Dermis microvascular lymphatic vessel endothelial cell (primary cell): ENCODE measurements around the gene CIDEA. TPM values are rescaled to one million over a fixed set of nuclear protein-coding genes. Genes with fewer than 3 reads are reported as not detected.

ENCODE experiments used
- DNase-seq, 2 donors: peaks; one replicate each; pipeline versions ENCODE4 v3.0.0 to v3.0.0-alpha.2; 2010; ENCODE audit warnings: low read depth in 2 of 2
- total RNA-seq: library from RNA; depleted of rRNA; stranded (reverse); fragments of >200 nt; gene quantifications from 2 replicates; pipeline ENCODE4 v1.2.1, GENCODE V29; 2014

CIDEA gene
- total RNA-seq, 1 donor from 2014 or later: 1.3 TPM

GRCh38 chr18:12271376-12272235 is 17.4 kb downstream of the CIDEA start:
- DNase-seq: peak; percentile 61 to 81

DNA sequence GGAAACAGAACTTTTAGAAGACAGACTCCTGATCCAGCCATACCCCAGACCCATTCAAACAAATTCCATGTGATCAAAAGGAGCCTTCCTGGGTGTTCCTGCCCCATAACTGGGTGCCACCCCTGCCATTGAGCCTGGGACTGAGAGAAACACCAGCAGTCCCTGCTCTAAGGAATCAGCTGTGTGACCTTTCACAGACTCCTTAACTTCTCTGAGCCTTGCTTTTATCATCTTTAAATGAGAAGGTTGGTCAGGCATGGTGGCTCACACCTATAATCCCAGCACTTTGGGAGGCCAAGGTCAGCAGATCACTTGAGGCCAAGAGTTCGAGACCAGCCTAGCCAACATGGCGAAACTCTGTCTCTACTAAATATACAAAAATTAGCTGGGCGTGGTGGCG is 20.6 kb downstream of the CIDEA start:
- DNase-seq: no peak

DNA sequence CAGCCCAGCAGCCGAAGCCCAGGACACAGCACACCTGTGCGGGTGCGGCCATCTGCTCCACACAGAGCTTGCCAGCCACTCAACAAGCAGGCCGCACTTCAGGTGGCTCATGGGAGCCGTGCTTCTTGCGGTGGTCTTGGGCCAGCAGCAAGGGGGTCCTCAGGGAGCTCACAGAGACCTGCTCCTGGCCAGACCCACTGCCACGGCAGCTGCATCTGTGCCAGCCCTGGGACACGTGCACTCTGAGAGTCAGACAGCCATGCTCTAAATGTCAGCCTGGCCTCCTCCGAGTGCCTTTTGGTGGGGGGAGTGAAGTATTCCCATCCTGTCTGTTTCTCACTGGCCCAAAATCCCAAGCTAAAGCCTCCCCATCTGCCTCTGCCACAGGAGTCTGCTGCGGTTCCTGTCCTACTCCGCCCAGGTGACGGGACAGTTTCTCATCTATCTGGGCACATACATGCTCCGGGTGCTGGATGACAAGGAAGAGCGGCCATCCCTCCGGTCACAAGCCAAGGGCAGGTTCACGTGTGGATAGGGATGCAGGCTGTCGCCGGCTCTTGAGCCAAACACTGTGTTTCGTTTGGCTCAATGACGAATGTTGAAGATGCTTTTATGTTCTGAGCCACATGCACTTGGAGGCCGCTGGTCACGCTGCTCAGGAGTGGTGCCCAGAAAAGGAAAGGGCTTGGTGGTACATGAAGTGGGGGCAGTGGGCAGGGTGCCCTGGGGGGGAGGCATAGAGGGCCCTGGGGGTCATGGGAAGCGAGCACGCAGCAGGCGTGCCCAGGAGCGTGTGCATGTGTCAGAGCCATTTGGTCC is 22.8 kb downstream of the CIDEA start:
- no peak for DNase-seq

GRCh38 chr18:12278215-12278671 is 24.1 kb downstream of the CIDEA start:
- DNase-seq: no peak

- DNase-seq: peak; percentile 91 to 93
Observed at GRCh38 chr18:12278741-12279682, 24.9 kb downstream of the CIDEA start.

- no peak for DNase-seq
Observed at GRCh38 chr18:12279781-12280531, 25.8 kb downstream of the CIDEA start.

GRCh38 chr18:12281861-12282260 is 27.7 kb downstream of the CIDEA start:
- no peak for DNase-seq

GRCh38 chr18:12282442-12283039 is 28.4 kb downstream of the CIDEA start:
- DNase-seq: peak in 1 of 2 donors; percentile 61

- DNase-seq: peak in 1 of 2 donors; percentile 34
Observed at GRCh38 chr18:12283256-12283655, 29.1 kb downstream of the CIDEA start.

- DNase-seq: peak; percentile 75 to 82
Observed at GRCh38 chr18:12283666-12284065, 29.5 kb downstream of the CIDEA start.

- no peak for DNase-seq
Observed at GRCh38 chr18:12287131-12287681, 33.0 kb downstream of the CIDEA start.

DNA sequence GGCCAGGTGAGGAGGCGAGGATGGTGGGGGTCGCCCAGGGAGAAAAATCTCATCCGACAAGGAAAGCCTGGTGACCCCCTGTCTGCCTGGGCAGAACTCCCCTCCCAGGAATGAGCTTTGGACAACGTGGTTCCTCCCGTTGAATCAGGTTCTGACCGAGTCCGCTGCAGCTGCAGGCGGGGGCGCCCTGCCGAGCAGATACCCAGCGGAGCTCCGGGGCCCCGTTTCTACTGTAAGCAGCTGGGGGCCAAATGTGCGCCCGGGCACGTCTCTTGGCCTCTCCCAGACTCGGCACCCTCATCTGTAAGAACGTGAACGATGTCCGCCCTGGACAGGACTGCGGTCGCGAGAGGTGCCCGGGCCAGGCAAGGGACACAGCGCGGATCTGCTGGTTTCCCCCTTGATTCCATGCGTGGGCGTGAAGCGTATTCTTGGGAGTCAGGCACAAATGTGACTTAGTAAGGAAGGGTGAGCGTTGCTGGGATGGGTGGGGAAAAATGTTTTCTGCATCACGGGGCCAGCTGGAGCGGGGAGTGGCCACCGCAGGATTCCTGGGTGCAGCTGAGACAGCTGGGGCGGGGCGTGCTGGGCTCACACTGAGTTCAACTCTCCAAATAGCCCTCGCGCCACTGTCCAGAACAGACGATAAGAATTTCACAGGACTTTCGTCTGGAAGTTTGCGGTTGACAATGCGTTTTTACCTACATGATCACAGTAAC is 33.7 kb downstream of the CIDEA start:
- peak in 1 of 2 donors; percentile 26 for DNase-seq

DNA sequence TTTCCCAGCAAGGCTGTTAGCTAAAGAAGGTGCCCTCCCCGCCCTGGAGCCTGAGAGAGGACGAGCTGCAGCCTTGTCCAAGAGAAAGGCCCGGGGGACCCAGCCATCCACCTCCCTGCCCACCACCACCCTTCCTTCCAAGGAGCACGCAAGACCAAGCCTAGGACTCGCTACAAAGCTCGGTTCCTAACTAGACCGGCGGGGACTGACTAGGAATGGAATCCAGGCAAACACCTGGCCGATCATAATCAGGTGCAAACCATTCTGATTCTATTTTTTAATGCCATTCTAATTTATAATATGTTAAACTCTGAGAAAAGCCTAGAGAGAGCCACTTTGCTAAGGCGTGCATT is 34.2 kb downstream of the CIDEA start:
- DNase-seq: no peak

- no peak for DNase-seq
Observed at GRCh38 chr18:12290086-12290485, 35.9 kb downstream of the CIDEA start.

- DNase-seq: no peak
Observed at GRCh38 chr18:12291161-12291560, 37.0 kb downstream of the CIDEA start.

DNA sequence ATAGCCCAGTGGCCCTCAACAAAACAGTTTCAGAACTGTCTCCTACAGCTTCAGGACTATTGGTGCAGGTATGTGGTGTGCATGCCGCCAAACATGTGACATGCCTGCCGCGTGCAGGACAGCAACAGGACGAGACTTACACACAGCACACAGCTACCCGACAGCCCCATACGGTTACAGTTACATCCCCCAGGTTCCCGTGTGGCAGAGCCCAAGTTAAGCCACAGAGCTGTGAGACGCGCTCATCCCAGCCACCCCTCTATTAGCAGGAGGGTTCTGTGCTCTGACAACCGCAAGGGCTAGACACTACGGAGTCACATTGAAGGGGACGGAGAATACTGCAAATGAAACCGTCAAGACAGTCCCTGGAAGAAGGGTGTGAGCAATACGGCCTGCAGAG is 37.5 kb downstream of the CIDEA start:
- DNase-seq: no peak

GRCh38 chr18:12293831-12294230 is 39.7 kb downstream of the CIDEA start:
- no peak for DNase-seq

DNA sequence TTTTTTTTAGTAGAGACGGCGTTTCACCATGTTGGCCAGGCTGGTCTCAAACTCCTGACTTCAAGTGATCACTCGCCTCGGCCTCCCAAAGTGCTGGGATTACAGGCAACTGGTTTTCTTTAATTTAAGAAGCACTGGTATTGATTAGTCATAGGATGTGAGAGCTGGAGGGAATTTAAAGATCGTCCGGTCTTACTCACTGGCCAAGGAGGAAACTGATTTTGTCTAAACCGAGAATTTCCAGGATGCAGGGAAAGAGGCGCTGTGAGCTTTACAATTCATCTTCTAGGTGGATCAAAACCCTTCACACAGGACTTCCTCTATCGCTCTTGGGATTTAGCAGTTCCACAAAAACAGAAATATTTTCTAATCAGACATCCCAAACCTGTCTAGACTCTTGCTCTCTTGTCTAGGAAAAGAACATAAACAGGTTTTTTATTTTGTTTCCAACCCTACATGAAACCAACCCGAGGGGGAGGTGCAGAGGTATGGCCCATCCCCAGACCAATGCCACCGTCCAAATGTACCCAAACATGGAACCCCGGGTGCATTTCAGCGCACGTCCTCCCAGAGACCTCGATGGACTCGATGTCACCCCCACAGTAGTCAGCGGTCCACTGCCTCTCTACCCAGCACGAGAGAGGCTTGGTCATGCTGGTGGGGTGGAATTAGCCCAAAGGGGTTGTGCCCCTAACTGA is 41.4 kb downstream of the CIDEA start:
- peak in 1 of 2 donors; percentile 70 for DNase-seq

DNA sequence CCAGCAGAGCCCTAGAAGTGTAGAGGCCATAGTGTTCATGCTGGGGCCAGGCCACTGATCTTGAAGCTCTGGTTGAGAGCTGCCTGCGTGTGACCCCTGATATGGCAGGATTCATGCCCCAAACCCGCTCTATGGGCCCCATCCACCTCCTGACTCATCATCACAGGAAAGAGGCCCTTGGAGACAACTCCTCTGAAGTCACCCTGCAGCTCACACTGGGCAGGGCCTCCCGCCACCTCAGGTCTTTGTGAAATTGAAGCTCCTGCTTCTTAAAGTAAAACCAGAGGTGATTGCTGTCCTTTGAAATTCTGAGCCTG is 41.9 kb downstream of the CIDEA start:
- peak in 1 of 2 donors; percentile 50 for DNase-seq
